HG03135 (cell line): Measurements from ENCODE around the gene AIP.

ENCODE experiments used
- ATAC-seq: cut with Tn5 transposase; IDR thresholded peaks from one replicate; pipeline ENCODE4 v1.9.1; 2021; ENCODE audit warnings: mild to moderate bottlenecking, moderate library complexity; ENCODE audit not compliant: unreplicated experiment

The AIP gene

GRCh38 chr11:67492801-67493547 lies 10.1 kb downstream of the AIP start:
- no peak for ATAC-seq

GRCh38 chr11:67493548-67494370 lies 10.9 kb downstream of the AIP start:
- ATAC-seq = no peak

GRCh38 chr11:67494371-67495233 lies 11.8 kb downstream of the AIP start:
- no peak for ATAC-seq

GRCh38 chr11:67495234-67496005 lies 12.6 kb downstream of the AIP start:
- ATAC-seq = no peak

- no peak for ATAC-seq
These were observed 13.3 kb downstream of the AIP start for GRCh38 chr11:67496113-67496512.

GRCh38 chr11:67497656-67498291 lies 14.9 kb downstream of the AIP start:
- ATAC-seq = no peak

GRCh38 chr11:67498544-67498972 lies 15.7 kb downstream of the AIP start:
- no peak for ATAC-seq

GRCh38 chr11:67499808-67500483 lies 17.1 kb downstream of the AIP start:
- no peak for ATAC-seq

- ATAC-seq = no peak
These were observed 17.6 kb downstream of the AIP start for GRCh38 chr11:67500484-67500821.

- no peak for ATAC-seq
These were observed 18.2 kb downstream of the AIP start for GRCh38 chr11:67500831-67501715.

GRCh38 chr11:67501854-67502253 lies 19.0 kb downstream of the AIP start:
- no peak for ATAC-seq

GRCh38 chr11:67502328-67502979 lies 19.6 kb downstream of the AIP start:
- no peak for ATAC-seq

- no peak for ATAC-seq
These were observed 20.5 kb downstream of the AIP start for GRCh38 chr11:67503119-67504004.

- ATAC-seq = no peak
These were observed 21.5 kb downstream of the AIP start for GRCh38 chr11:67504005-67504949.

- no peak for ATAC-seq
These were observed 22.2 kb downstream of the AIP start, which contains the start of gene PITPNM1 for GRCh38 chr11:67504950-67505581. Gene PITPNM1 (minus strand): TSS chr11:67505363. CDS start chr11:67504180, 1,183 bp downstream.
